ENCODE data around the gene ZNF497.

ZNF497 gene

GRCh38 chr19:58336820-58337219 is 25.7 kb downstream of the ZNF497 start:
- Histone ChIP-seq H2AK5ac (ENCODE audit: low read length, severe bottlenecking) (no peak overlapping the region), H3K18ac (ENCODE audit: low read depth in 1 of 2, low read length in 2 of 2) (no peak overlapping the region), H3K4me3 (ENCODE audit: insufficient read depth in 1 of 2, low read depth in 1 of 2, low read length in 2 of 2) (no peak overlapping the region), H3K27me3 (ENCODE audit: control insufficient read depth in 1 of 2, insufficient read depth in 1 of 2, low read length in 2 of 2) (no peaks in the 10 kb centered on the region), H4K91ac (ENCODE audit: low read length) (no peak overlapping the region), H2BK120ac (ENCODE audit: low read depth, low read length) (no peak overlapping the region), H3K36me3 (ENCODE audit: control insufficient read depth in 1 of 2, insufficient read depth in 2 of 2, low read depth in 1 of 2, low read length in 2 of 2) (peaks cover 62 to 65% of the 10 kb centered on the region in 2 experiments), H2BK5ac (ENCODE audit: low read depth, low read length, poor library complexity, severe bottlenecking) (no peak overlapping the region), H3K4me1 (ENCODE audit: control insufficient read depth, insufficient read depth, low read depth, low read length) (no peaks in the 10 kb centered on the region), H3K79me1 (replicated peaks; ENCODE audit: low read length, poor library complexity, severe bottlenecking) (peaks cover 42% of the 10 kb centered on the region), H2BK15ac (ENCODE audit: low read depth, poor library complexity, severe bottlenecking) (no peak overlapping the region), H2BK12ac (ENCODE audit: low read length in 2 of 2) (no peak overlapping the region), H2AFZ (ENCODE audit: low read depth, low read length) (no peak overlapping the region), H3K27ac (ENCODE audit: low read length, poor library complexity, severe bottlenecking) (no peak overlapping the region), H3K9me3 (ENCODE audit: control insufficient read depth, low read length) (peaks cover 14% of the 10 kb centered on the region), H3K4ac (ENCODE audit: low read depth in 1 of 2, low read length in 2 of 2) (no peak overlapping the region), H4K8ac (ENCODE audit: low read length) (no peak overlapping the region), H3K23ac (ENCODE audit: low read length in 2 of 2) (no peak overlapping the region), H3K14ac (ENCODE audit: low read length in 2 of 2) (no peak overlapping the region), H3K9ac (ENCODE audit: low read length) (no peak overlapping the region), H3K4me2 (ENCODE audit: low read length, poor library complexity, severe bottlenecking) (no peak overlapping the region)
- WGBS = 97% methylated on average over 4 of the region's 4 CpGs
- DNase-seq = no peak

- no peak overlapping the region for H4K91ac ChIP-seq (ENCODE audit: low read length)
- no peak overlapping the region for H4K8ac ChIP-seq (ENCODE audit: low read length)
- no peak overlapping the region for H2AK5ac ChIP-seq (ENCODE audit: low read length, severe bottlenecking)
- H3K27ac ChIP-seq (ENCODE audit: low read length, poor library complexity, severe bottlenecking) = no peak overlapping the region
- no peak overlapping the region for H3K4ac ChIP-seq (ENCODE audit: low read depth in 1 of 2, low read length in 2 of 2)
- H2BK15ac ChIP-seq (ENCODE audit: low read depth, poor library complexity, severe bottlenecking) = no peak overlapping the region
- no peak overlapping the region for H2BK12ac ChIP-seq (ENCODE audit: low read length in 2 of 2)
- no peak for DNase-seq
- no peak overlapping the region for H2BK120ac ChIP-seq (ENCODE audit: low read depth, low read length)
- H3K14ac ChIP-seq (ENCODE audit: low read length in 2 of 2) = no peak overlapping the region
- no peak overlapping the region for H3K9ac ChIP-seq (ENCODE audit: low read length)
- no peaks in the 10 kb centered on the region for H3K4me1 ChIP-seq (ENCODE audit: control insufficient read depth, insufficient read depth, low read depth, low read length)
- no peak overlapping the region for H3K23ac ChIP-seq (ENCODE audit: low read length in 2 of 2)
- no peaks in the 10 kb centered on the region for H3K27me3 ChIP-seq (ENCODE audit: control insufficient read depth in 1 of 2, insufficient read depth in 1 of 2, low read length in 2 of 2)
- no peak overlapping the region for H2BK5ac ChIP-seq (ENCODE audit: low read depth, low read length, poor library complexity, severe bottlenecking)
- H3K18ac ChIP-seq (ENCODE audit: low read depth in 1 of 2, low read length in 2 of 2) = no peak overlapping the region
- peaks cover 14% of the 10 kb centered on the region for H3K9me3 ChIP-seq (ENCODE audit: control insufficient read depth, low read length)
- H3K4me3 ChIP-seq (ENCODE audit: insufficient read depth in 1 of 2, low read depth in 1 of 2, low read length in 2 of 2) = no peak overlapping the region
- no peak overlapping the region for H3K4me2 ChIP-seq (ENCODE audit: low read length, poor library complexity, severe bottlenecking)
- H3K36me3 ChIP-seq (ENCODE audit: control insufficient read depth in 1 of 2, insufficient read depth in 2 of 2, low read depth in 1 of 2, low read length in 2 of 2) = peaks cover 58 to 60% of the 10 kb centered on the region in 2 experiments
- no peak overlapping the region for H2AFZ ChIP-seq (ENCODE audit: low read depth, low read length)
- 98% methylated on average over 1 of the region's 1 CpG for WGBS
- H3K79me1 ChIP-seq (replicated peaks; ENCODE audit: low read length, poor library complexity, severe bottlenecking) = peaks cover 38% of the 10 kb centered on the region
Measured at GRCh38 chr19:58336216-58336615, 26.3 kb downstream of the ZNF497 start.

GRCh38 chr19:58335630-58336029 is 26.9 kb downstream of the ZNF497 start:
- Histone ChIP-seq H2BK12ac (ENCODE audit: low read length in 2 of 2) (no peak overlapping the region), H2BK15ac (ENCODE audit: low read depth, poor library complexity, severe bottlenecking) (no peak overlapping the region), H3K14ac (ENCODE audit: low read length in 2 of 2) (no peak overlapping the region), H2AK5ac (ENCODE audit: low read length, severe bottlenecking) (no peak overlapping the region), H2AFZ (ENCODE audit: low read depth, low read length) (no peak overlapping the region), H3K9me3 (ENCODE audit: control insufficient read depth, low read length) (peaks cover 14% of the 10 kb centered on the region), H3K4me2 (ENCODE audit: low read length, poor library complexity, severe bottlenecking) (no peak overlapping the region), H3K18ac (ENCODE audit: low read depth in 1 of 2, low read length in 2 of 2) (no peak overlapping the region), H3K27ac (ENCODE audit: low read length, poor library complexity, severe bottlenecking) (no peak overlapping the region), H4K91ac (ENCODE audit: low read length) (no peak overlapping the region), H2BK120ac (ENCODE audit: low read depth, low read length) (no peak overlapping the region), H3K23ac (ENCODE audit: low read length in 2 of 2) (no peak overlapping the region), H3K4me3 (ENCODE audit: insufficient read depth in 1 of 2, low read depth in 1 of 2, low read length in 2 of 2) (no peak overlapping the region), H3K4ac (ENCODE audit: low read depth in 1 of 2, low read length in 2 of 2) (no peak overlapping the region), H3K36me3 (ENCODE audit: control insufficient read depth in 1 of 2, insufficient read depth in 2 of 2, low read depth in 1 of 2, low read length in 2 of 2) (peaks cover 54 to 55% of the 10 kb centered on the region in 2 experiments), H3K27me3 (ENCODE audit: control insufficient read depth in 1 of 2, insufficient read depth in 1 of 2, low read length in 2 of 2) (no peaks in the 10 kb centered on the region), H3K4me1 (ENCODE audit: control insufficient read depth, insufficient read depth, low read depth, low read length) (no peaks in the 10 kb centered on the region), H4K8ac (ENCODE audit: low read length) (no peak overlapping the region), H3K9ac (ENCODE audit: low read length) (no peak overlapping the region), H3K79me1 (replicated peaks; ENCODE audit: low read length, poor library complexity, severe bottlenecking) (peaks cover 34% of the 10 kb centered on the region), H2BK5ac (ENCODE audit: low read depth, low read length, poor library complexity, severe bottlenecking) (no peak overlapping the region)
- no peak for DNase-seq
- WGBS = 88% methylated on average over 3 of the region's 3 CpGs

- Histone ChIP-seq H2BK12ac (ENCODE audit: low read length in 2 of 2) (no peak overlapping the region), H2BK5ac (ENCODE audit: low read depth, low read length, poor library complexity, severe bottlenecking) (no peak overlapping the region), H3K79me1 (replicated peaks; ENCODE audit: low read length, poor library complexity, severe bottlenecking) (peaks cover 30% of the 10 kb centered on the region), H4K91ac (ENCODE audit: low read length) (no peak overlapping the region), H3K36me3 (ENCODE audit: control insufficient read depth in 1 of 2, insufficient read depth in 2 of 2, low read depth in 1 of 2, low read length in 2 of 2) (peaks cover 49 to 50% of the 10 kb centered on the region in 2 experiments), H3K18ac (ENCODE audit: low read depth in 1 of 2, low read length in 2 of 2) (no peak overlapping the region), H3K27me3 (ENCODE audit: control insufficient read depth in 1 of 2, insufficient read depth in 1 of 2, low read length in 2 of 2) (no peaks in the 10 kb centered on the region), H3K14ac (ENCODE audit: low read length in 2 of 2) (no peak overlapping the region), H2BK15ac (ENCODE audit: low read depth, poor library complexity, severe bottlenecking) (no peak overlapping the region), H4K8ac (ENCODE audit: low read length) (no peak overlapping the region), H3K4me2 (ENCODE audit: low read length, poor library complexity, severe bottlenecking) (no peak overlapping the region), H2BK120ac (ENCODE audit: low read depth, low read length) (no peak overlapping the region), H2AFZ (ENCODE audit: low read depth, low read length) (no peak overlapping the region), H3K9me3 (ENCODE audit: control insufficient read depth, low read length) (peaks cover 14% of the 10 kb centered on the region), H2AK5ac (ENCODE audit: low read length, severe bottlenecking) (no peak overlapping the region), H3K27ac (ENCODE audit: low read length, poor library complexity, severe bottlenecking) (no peak overlapping the region), H3K9ac (ENCODE audit: low read length) (no peak overlapping the region), H3K4me1 (ENCODE audit: control insufficient read depth, insufficient read depth, low read depth, low read length) (no peaks in the 10 kb centered on the region), H3K23ac (ENCODE audit: low read length in 2 of 2) (no peak overlapping the region), H3K4me3 (ENCODE audit: insufficient read depth in 1 of 2, low read depth in 1 of 2, low read length in 2 of 2) (no peak overlapping the region), H3K4ac (ENCODE audit: low read depth in 1 of 2, low read length in 2 of 2) (no peak overlapping the region)
- DNase-seq = no peak
- 95% methylated on average over 16 of the region's 19 CpGs for WGBS
Measured at GRCh38 chr19:58334691-58335249, 27.8 kb downstream of the ZNF497 start.

Measured in mesenchymal stem cell (in vitro differentiated cells and primary cell).